Measurements from ENCODE around the gene RTF1.

DNA sequence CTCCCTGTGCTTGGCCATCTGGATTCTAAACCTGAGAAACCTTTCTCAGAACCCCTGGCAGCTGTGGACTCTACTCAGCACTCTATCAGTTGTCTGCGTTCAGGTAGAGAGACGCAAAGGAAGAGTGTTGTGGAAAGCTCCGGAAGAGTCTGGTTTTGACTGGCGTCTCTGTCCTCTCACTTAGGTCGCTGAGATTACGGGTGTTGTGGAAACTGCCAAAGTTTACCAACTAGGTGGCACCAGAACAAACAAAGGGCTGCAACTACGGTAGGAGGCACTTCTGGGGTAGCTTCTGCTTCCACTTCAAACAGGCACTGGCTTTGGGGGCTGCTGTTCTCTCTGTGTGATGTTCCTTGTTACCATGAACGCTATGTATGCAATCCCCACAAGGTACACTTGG, 57.5 kb downstream of the RTF1 start:
- TF ChIP-seq, protein P1, sequence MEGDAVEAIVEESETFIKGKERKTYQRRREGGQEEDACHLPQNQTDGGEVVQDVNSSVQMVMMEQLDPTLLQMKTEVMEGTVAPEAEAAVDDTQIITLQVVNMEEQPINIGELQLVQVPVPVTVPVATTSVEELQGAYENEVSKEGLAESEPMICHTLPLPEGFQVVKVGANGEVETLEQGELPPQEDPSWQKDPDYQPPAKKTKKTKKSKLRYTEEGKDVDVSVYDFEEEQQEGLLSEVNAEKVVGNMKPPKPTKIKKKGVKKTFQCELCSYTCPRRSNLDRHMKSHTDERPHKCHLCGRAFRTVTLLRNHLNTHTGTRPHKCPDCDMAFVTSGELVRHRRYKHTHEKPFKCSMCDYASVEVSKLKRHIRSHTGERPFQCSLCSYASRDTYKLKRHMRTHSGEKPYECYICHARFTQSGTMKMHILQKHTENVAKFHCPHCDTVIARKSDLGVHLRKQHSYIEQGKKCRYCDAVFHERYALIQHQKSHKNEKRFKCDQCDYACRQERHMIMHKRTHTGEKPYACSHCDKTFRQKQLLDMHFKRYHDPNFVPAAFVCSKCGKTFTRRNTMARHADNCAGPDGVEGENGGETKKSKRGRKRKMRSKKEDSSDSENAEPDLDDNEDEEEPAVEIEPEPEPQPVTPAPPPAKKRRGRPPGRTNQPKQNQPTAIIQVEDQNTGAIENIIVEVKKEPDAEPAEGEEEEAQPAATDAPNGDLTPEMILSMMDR (IDR thresholded peaks at IDR 0.05; ENCODE audit: extremely low read depth in 1 of 2, insufficient read depth in 1 of 2, low read depth in 1 of 2, low read length in 2 of 2) = no peak
- no peak for TF ChIP-seq POLR2A (IDR thresholded peaks at IDR 0.05; ENCODE audit: low read depth, low read length)
- TF ChIP-seq EZH2 (IDR thresholded peaks at IDR 0.05; ENCODE audit: borderline replicate concordance, low read depth, low read length, severe bottlenecking) = no peak

Measured in endothelial cell of umbilical vein (primary cell).